Non-pigmented ciliary epithelial cell (primary cell): ENCODE results near the gene SLC39A2.
"Not testable (repeated sequence)": the region's sequence is repeated elsewhere in the genome, so short reads cannot be mapped to it uniquely, and the experiment has no call there.

Experiments
- DNase-seq: peaks from one replicate; pipeline ENCODE4 v3.0.0-alpha.2; 2010; ENCODE audit warnings: low read depth

The SLC39A2 gene

GRCh38 chr14:20998674-20999366 lies at the start of gene SLC39A2:
Gene SLC39A2 (plus strand): TSS chr14:20999293. CDS start chr14:20999447, 154 bp downstream.
- no peak for DNase-seq

- DNase-seq, result not testable (repeated sequence)
These were observed 44.2 kb upstream of the SLC39A2 start, which contains the start of gene RNASE2 for GRCh38 chr14:20954736-20955537. Gene RNASE2 (plus strand): TSS chr14:20955487. CDS start chr14:20955772, 285 bp downstream.

- DNase-seq, result not testable (repeated sequence)
These were observed 43.6 kb upstream of the SLC39A2 start for GRCh38 chr14:20955538-20955873.

GRCh38 chr14:20956376-20956976 lies 42.6 kb upstream of the SLC39A2 start:
- DNase-seq, result no peak

- DNase-seq, result not testable (repeated sequence)
These were observed 40.1 kb upstream of the SLC39A2 start for GRCh38 chr14:20958946-20959345.

- no peak for DNase-seq
These were observed 29.8 kb upstream of the SLC39A2 start for GRCh38 chr14:20969336-20969735.

- DNase-seq, result no peak
These were observed 28.5 kb upstream of the SLC39A2 start for GRCh38 chr14:20970647-20970982.

- no peak for DNase-seq
These were observed 27.9 kb upstream of the SLC39A2 start for GRCh38 chr14:20970983-20971704.

- no peak for DNase-seq
These were observed 27.4 kb upstream of the SLC39A2 start for GRCh38 chr14:20971705-20972021.

- no peak for DNase-seq
These were observed 25.6 kb upstream of the SLC39A2 start for GRCh38 chr14:20973501-20973900.

GRCh38 chr14:20976291-20976690 lies 22.8 kb upstream of the SLC39A2 start:
- DNase-seq, result no peak

GRCh38 chr14:20978687-20979086 lies 20.4 kb upstream of the SLC39A2 start:
- no peak for DNase-seq

GRCh38 chr14:20980906-20981305 lies 18.2 kb upstream of the SLC39A2 start:
- no peak for DNase-seq

- no peak for DNase-seq
These were observed 16.3 kb upstream of the SLC39A2 start for GRCh38 chr14:20982646-20983369.

GRCh38 chr14:20985650-20986049 lies 13.4 kb upstream of the SLC39A2 start:
- not testable (repeated sequence) for DNase-seq

- DNase-seq, result peak; percentile 94
These were observed 12.3 kb upstream of the SLC39A2 start for GRCh38 chr14:20986811-20987210.

GRCh38 chr14:20988717-20989470 lies 10.2 kb upstream of the SLC39A2 start:
- DNase-seq, result no peak

GRCh38 chr14:20989471-20989786 lies 9.7 kb upstream of the SLC39A2 start:
- no peak for DNase-seq

- peak; percentile 93 for DNase-seq
These were observed 9.1 kb upstream of the SLC39A2 start, which contains the start of gene METTL17 for GRCh38 chr14:20989787-20990600. Gene METTL17 (plus strand): TSS chr14:20989980. CDS start chr14:20990003, 23 bp downstream.

GRCh38 chr14:20996521-20996920 lies 2.6 kb upstream of the SLC39A2 start:
- DNase-seq, result no peak
